A549 (cell line): ENCODE data around the gene PTBP2. TPM values are rescaled to one million over a fixed set of nuclear protein-coding genes. Genes with fewer than 3 reads are reported as not detected.

Source experiments
- ATAC-seq, 2 experiments: fragments of 200-7000 bp in 1 of 2; fragments of >200 bp in 1 of 2; cut with Nextera tagmentation in 1 of 2; cut with Tn5 transposase in 1 of 2; 3 replicates each; pipeline versions ENCODE4 v1.8.0 to v1.9.1; 2018 to 2020; ENCODE audit warnings: mild to moderate bottlenecking in 1 of 2, moderate library complexity in 1 of 2
- CTCF ChIA-PET: fragments of 300-600 bp; sonication (Branson Sonifier 250); formaldehyde crosslinking; extraction: SDS; loops from one replicate; lab custom pipeline; 2021; ENCODE audit warnings: antibody characterized with exemption, inconsistent platforms; lab: Yijun Ruan, JAX
- POLR2A ChIA-PET: fragments of 350-600 bp; formaldehyde crosslinking; extraction: SDS; loops from one replicate; lab custom pipeline; 2021; ENCODE audit warnings: antibody characterized with exemption, inconsistent platforms; lab: Yijun Ruan, JAX
- DNase-seq, 2 experiments: peaks; one replicate each; pipeline versions ENCODE4 v3.0.0 to v3.0.0-alpha.2; 2011 to 2016; ENCODE audit warnings: low read depth in 1 of 2, low spot score in 1 of 2
- FAIRE-seq: peaks from 2 replicates; lab custom pipeline; 2011; peaks lifted over from hg19 to GRCh38; lab: Jason Lieb, UNC
- H3K27ac ChIP-seq, 2 experiments: fragments of >200 bp; sonication (Bioruptor Twin); formaldehyde crosslinking; 3 replicates each; pipeline ENCODE4 v1.5.1; 2016 to 2017
- H3K4me1 ChIP-seq: fragments of >200 bp; sonication (Bioruptor Twin); formaldehyde crosslinking; 3 replicates; pipeline ENCODE4 v1.6.1; 2016
- H3K4me2 ChIP-seq: fragments of >200 bp; sonication (Bioruptor Twin); formaldehyde crosslinking; 3 replicates; pipeline ENCODE4 v1.6.1; 2016
- H3K4me3 ChIP-seq: fragments of >200 bp; sonication (Bioruptor Twin); formaldehyde crosslinking; 3 replicates; pipeline ENCODE4 v1.5.1; 2016
- H3K9me3 ChIP-seq: fragments of >200 bp; sonication (Bioruptor Twin); formaldehyde crosslinking; 3 replicates; pipeline ENCODE4 v1.6.1; 2016
- ATOH8 ChIP-seq: fragments of 250-450 bp; sonication (Bioruptor Pico); IDR thresholded peaks from 2 replicates; pipeline ENCODE4 v1.5.0; 2020; ENCODE audit warnings: low read depth, mild to moderate bottlenecking, moderate library complexity
- BCL3 ChIP-seq: fragments of >200 bp; sonication (Bioruptor Twin); formaldehyde crosslinking; IDR thresholded peaks from 3 replicates; pipeline ENCODE4 v1.6.1; 2016
- CBX2 ChIP-seq: fragments of 200-600 bp; sonication (generic); IDR thresholded peaks from 2 replicates; pipeline ENCODE4 v1.6.1; 2016; ENCODE audit warnings: low read depth, mild to moderate bottlenecking, borderline replicate concordance
- E2F6 ChIP-seq: IDR thresholded peaks from 2 replicates; pipeline ENCODE4 v1.6.1; 2012; ENCODE audit warnings: low read depth, borderline replicate concordance
- EHF ChIP-seq: fragments of 250-450 bp; sonication (Bioruptor Pico); IDR thresholded peaks from 2 replicates; pipeline ENCODE4 v1.5.0; 2020; ENCODE audit warnings: mild to moderate bottlenecking
- ELK1 ChIP-seq: fragments of 150-350 bp; IDR thresholded peaks from 2 replicates; pipeline ENCODE4 v1.6.1; 2014; ENCODE audit warnings: low read depth, mild to moderate bottlenecking, low read length
- FOSB ChIP-seq: fragments of 250-450 bp; sonication (Bioruptor Pico); IDR thresholded peaks from 2 replicates; pipeline ENCODE4 v1.5.0; 2020; ENCODE audit warnings: mild to moderate bottlenecking, moderate library complexity
- HDAC2 ChIP-seq: fragments of 200-600 bp; sonication (generic); IDR thresholded peaks from 2 replicates; pipeline ENCODE4 v1.6.1; 2016
- HOXA7 ChIP-seq: fragments of 250-450 bp; sonication (Bioruptor Pico); IDR thresholded peaks from 2 replicates; pipeline ENCODE4 v1.5.0; 2020; ENCODE audit warnings: mild to moderate bottlenecking, moderate library complexity
- KDM1A ChIP-seq: fragments of 200-600 bp; sonication (generic); IDR thresholded peaks from 2 replicates; pipeline ENCODE4 v1.6.1; 2016; ENCODE audit warnings: low read depth, mild to moderate bottlenecking
- MAFK ChIP-seq: fragments of 450-650 bp; IDR thresholded peaks from 2 replicates; pipeline ENCODE4 v1.6.1; 2014; ENCODE audit not compliant: partially characterized antibody
- MAX ChIP-seq: IDR thresholded peaks from 2 replicates; pipeline ENCODE4 v1.6.1; 2012
- MAZ ChIP-seq: fragments of 150-350 bp; IDR thresholded peaks from 2 replicates; pipeline ENCODE4 v1.6.1; 2014; ENCODE audit warnings: antibody characterized with exemption, low read depth, low read length, borderline replicate concordance
- NR3C1 ChIP-seq: fragments of >200 bp; sonication (Bioruptor Twin); formaldehyde crosslinking; IDR thresholded peaks from 3 replicates; pipeline ENCODE4 v1.6.1; 2017
- POLR2AphosphoS2 ChIP-seq: conservative IDR thresholded peaks from 2 replicates; pipeline ENCODE4 v1.6.1; 2012; ENCODE audit warnings: low read length, improper control_type of control experiment, inconsistent platforms
- RAD21 ChIP-seq, 2 experiments: fragments of >200 bp in 1 of 2; sonication (Bioruptor Twin) in 1 of 2; formaldehyde crosslinking in 1 of 2; IDR thresholded peaks in 1 of 2; conservative IDR thresholded peaks in 1 of 2; 2 replicates in 1 of 2; 3 replicates in 1 of 2; pipeline ENCODE4 v1.6.1; 2012 to 2018; ENCODE audit warnings: inconsistent platforms in 1 of 2
- RFX5 ChIP-seq: fragments of 450-650 bp; IDR thresholded peaks from 2 replicates; pipeline ENCODE4 v1.7.1; 2014; ENCODE audit warnings: antibody characterized with exemption, mild to moderate bottlenecking, moderate library complexity
- SMC3 ChIP-seq: fragments of >200 bp; sonication (Bioruptor Twin); formaldehyde crosslinking; IDR thresholded peaks from 3 replicates; pipeline ENCODE4 v1.6.1; 2018; ENCODE audit warnings: inconsistent platforms
- TP53 ChIP-seq: fragments of 250-450 bp; sonication (Bioruptor Pico); IDR thresholded peaks from 2 replicates; pipeline ENCODE4 v1.5.0; 2021; ENCODE audit warnings: mild to moderate bottlenecking, moderate library complexity
- ZFP36 ChIP-seq: fragments of 450-650 bp; IDR thresholded peaks from 2 replicates; pipeline ENCODE4 v1.6.1; 2014; ENCODE audit warnings: borderline replicate concordance; ENCODE audit not compliant: partially characterized antibody
- ZSCAN20 ChIP-seq: fragments of 250-450 bp; sonication (Bioruptor Pico); IDR thresholded peaks from 2 replicates; pipeline ENCODE4 v1.8.0; 2022; ENCODE audit warnings: mild to moderate bottlenecking, moderate library complexity
- WGBS: methylation state at CpG from one replicate; pipeline ENCODE4 v1.1.6; 2017; ENCODE audit errors: missing lambda C conversion rate; 5-methylcytosine and 5-hydroxymethylcytosine counted together
- polyA plus RNA-seq, 4 experiments: library from polyadenylated mRNA; depleted of rRNA in 3 of 4; stranded (reverse); fragments of >200 nt; fragmentation: RNase III in 1 of 4; extraction: RNeasy Plus Mini Kit Qiagen cat#74134 plus additional on column Dnase treatment in 1 of 4; gene quantifications; 2 replicates in 3 of 4; 3 replicates in 1 of 4; pipeline ENCODE4 v1.2.3, GENCODE V29; 2011 to 2017

Gene PTBP2
- polyA plus RNA-seq, 2 of the 4 experiments (the other 2 are of a cell fraction): 6.1 to 20.2 TPM

- Histone ChIP-seq H3K4me3 (no peak overlapping the region), H3K9me3 (no peaks in the 10 kb centered on the region), H3K27ac (no peak overlapping the region), H3K4me2 (no peak overlapping the region), H3K4me1 (no peaks in the 10 kb centered on the region)
- FAIRE-seq (no peak), DNase-seq (no peak), ATAC-seq (no peak)
- ChIA-PET CTCF (no interaction called here), POLR2A (no interaction called here)
- TF ChIP-seq MAFK (no peak), FOSB (CRISPR knock-in tag) (no peak), HDAC2 (no peak), ELK1 (no peak), HOXA7 (CRISPR knock-in tag) (no peak), EHF (no peak), ZFP36 (no peak), RAD21 (conservative IDR thresholded peaks at IDR 0.05 in 1 of 2, IDR thresholded peaks at IDR 0.05 in 1 of 2) (no peak), RFX5 (no peak), CBX2 (no peak), E2F6 (no peak), ZSCAN20 (CRISPR knock-in tag) (no peak), ATOH8 (no peak), BCL3 (no peak)
- 51% methylated on average over 6 of the region's 6 CpGs for WGBS
These were observed 39.5 kb upstream of the PTBP2 start for GRCh38 chr1:96682056-96682455.

GRCh38 chr1:96683931-96684330 is 37.7 kb upstream of the PTBP2 start:
- Histone ChIP-seq H3K27ac (no peak overlapping the region), H3K4me2 (no peak overlapping the region), H3K4me3 (no peak overlapping the region), H3K9me3 (no peaks in the 10 kb centered on the region), H3K4me1 (no peaks in the 10 kb centered on the region)
- ChIA-PET CTCF (no interaction called here), POLR2A (no interaction called here)
- no peak for FAIRE-seq
- no peak for DNase-seq
- no peak for TF ChIP-seq MAZ
- ATAC-seq: no peak
- WGBS: 45% methylated on average over 2 of the region's 2 CpGs

- ATAC-seq (no peak), DNase-seq (no peak), FAIRE-seq (no peak)
- TF ChIP-seq MAFK (no peak), TP53 (CRISPR knock-in tag) (no peak), SMC3 (no peak)
- H3K4me3 ChIP-seq: no peak overlapping the region
- POLR2A ChIA-PET: no interaction called here
- CTCF ChIA-PET: no interaction called here
- no peaks in the 10 kb centered on the region for H3K9me3 ChIP-seq
- H3K4me2 ChIP-seq: no peak overlapping the region
- no peaks in the 10 kb centered on the region for H3K4me1 ChIP-seq
- no peak overlapping the region for H3K27ac ChIP-seq
These were observed 36.8 kb upstream of the PTBP2 start for GRCh38 chr1:96684744-96685143.

GRCh38 chr1:96688767-96689166 is 32.8 kb upstream of the PTBP2 start:
- no peaks in the 10 kb centered on the region for H3K4me1 ChIP-seq
- ATAC-seq: no peak
- H3K4me3 ChIP-seq: no peak overlapping the region
- ChIA-PET POLR2A (no interaction called here), CTCF (no interaction called here)
- H3K27ac ChIP-seq: no peak overlapping the region
- no peak for FAIRE-seq
- H3K9me3 ChIP-seq: no peaks in the 10 kb centered on the region
- no peak overlapping the region for H3K4me2 ChIP-seq
- WGBS: 0% methylated on average over 1 of the region's 1 CpG
- no peak for DNase-seq
- TF ChIP-seq ELK1: no peak
- TF ChIP-seq MAX: no peak
- TF ChIP-seq EHF: no peak
- TF ChIP-seq FOSB (CRISPR knock-in tag): no peak
- TF ChIP-seq KDM1A: no peak
- no peak for TF ChIP-seq TP53 (CRISPR knock-in tag)
- TF ChIP-seq POLR2AphosphoS2: no peak
- TF ChIP-seq NR3C1: no peak
